Right cardiac atrium (tissue), 5 donors: ENCODE results near the gene RAG2. TPM values are rescaled to one million over a fixed set of nuclear protein-coding genes. Genes with fewer than 3 reads are reported as not detected.

Source experiments
- ATAC-seq, 2 donors: fragments of 200-7000 bp; cut with Tn5 transposase; one replicate each; pipeline versions ENCODE4 v1.8.0 to v1.9.1; 2020; ENCODE audit warnings: moderate library complexity in 2 of 2, mild to moderate bottlenecking in 1 of 2
- DNase-seq, 3 donors: peaks; one replicate each; pipeline ENCODE4 v3.0.0-alpha.2; 2020
- H3K27ac ChIP-seq: one replicate; pipeline ENCODE4 v1.5.1; 2013; ENCODE audit warnings: mild to moderate bottlenecking, low read length, control low read depth, moderate library complexity
- H3K27me3 ChIP-seq: one replicate; pipeline ENCODE4 v1.6.1; 2013; ENCODE audit not compliant: control insufficient read depth, insufficient read depth
- H3K4me1 ChIP-seq: one replicate; pipeline ENCODE4 v1.6.1; 2013; ENCODE audit warnings: low read length; ENCODE audit not compliant: control insufficient read depth, insufficient read depth
- H3K4me3 ChIP-seq: one replicate; pipeline ENCODE4 v1.5.1; 2013; ENCODE audit warnings: low read length, control low read depth
- H3K9me3 ChIP-seq: one replicate; pipeline ENCODE4 v1.6.1; 2013; ENCODE audit warnings: low read length; ENCODE audit not compliant: control insufficient read depth
- WGBS: extraction: QIAGEN DNeasy Blood & Tissue Kit; methylation state at CpG from one replicate; pipeline ENCODE4 v1.1.7; 2013; 5-methylcytosine and 5-hydroxymethylcytosine counted together
- intact Hi-C, 4 donors: fragments of 100-400 bp; cut with DNase I; formaldehyde crosslinking; loops; one replicate each; pipeline versions ENCODE4 v1.11.0 to v1.14.0; 2022 to 2023
- long read RNA-seq, 4 donors: library from polyadenylated mRNA; unstranded; transcript quantifications; one replicate each; pipeline ENCODE4 v2.0.0, GENCODE V29; 2020 to 2021
- polyA plus RNA-seq: library from polyadenylated mRNA; stranded (reverse); fragments of 200-250 nt; gene quantifications from one replicate; pipeline ENCODE4 v1.2.3, GENCODE V29; 2013
- total RNA-seq, 4 donors: library from RNA; stranded (reverse); fragmentation: NEBNext Ultra II Directional; extraction: Animal tissue kit (Norgen Biotek cat#: 25700); gene quantifications; one replicate each; pipeline ENCODE4 v1.2.1, GENCODE V29; 2021
- donor health status: healthy with polysubstance abuse.
- donor health status: DM: no; HTN: yes; CAD: no.
- donor health status: DM: no; HTN: no; CAD: no.
- donor health status: DM: no; HTN: yes; CAD: no; lungs with severe emphysema.
- donor health status: DM: yes; HTN: yes; CAD: no.

Gene RAG2
- total RNA-seq (not detected), polyA plus RNA-seq (0.41 TPM)
- long read RNA-seq, donor 1: 0 reads
- long read RNA-seq, donor 2: 0 reads
- long read RNA-seq, donor 3, partial matches to known transcripts: 0 of 1 reads
- long read RNA-seq, donor 3, other reads (novel, unspliced or antisense): 1 of 1 reads
- long read RNA-seq, donor 4: 0 reads

- WGBS: 90% methylated on average over 2 of the region's 2 CpGs
- H3K27ac ChIP-seq: no peak within 1 kb of the TSS
- intact Hi-C loops: no loop called here
- H3K4me3 ChIP-seq: no peak within 1 kb of the TSS
- no peak for DNase-seq
- no peak for ATAC-seq
- H3K4me1 ChIP-seq: no peaks in the 10 kb centered on the region
- no peaks in the 10 kb centered on the region for H3K9me3 ChIP-seq
- no peaks in the 10 kb centered on the region for H3K27me3 ChIP-seq
Observed at GRCh38 chr11:36598051-36598450, at the start of gene RAG2. RAG2 (minus strand) TSS chr11:36598236; CDS start chr11:36594168, 4,068 bp downstream.

GRCh38 chr11:36638556-36638955, 40.5 kb upstream of the RAG2 start:
- DNase-seq (no peak), ATAC-seq (no peak)
- no peaks in the 10 kb centered on the region for H3K9me3 ChIP-seq
- no peaks in the 10 kb centered on the region for H3K4me1 ChIP-seq
- no peak overlapping the region for H3K27ac ChIP-seq
- intact Hi-C loops: no loop called here
- H3K27me3 ChIP-seq: no peaks in the 10 kb centered on the region
- WGBS: 61% methylated on average over 2 of the region's 2 CpGs
- H3K4me3 ChIP-seq: no peak overlapping the region

GRCh38 chr11:36635066-36635862, 37.2 kb upstream of the RAG2 start:
- Histone ChIP-seq H3K27me3 (no peaks in the 10 kb centered on the region), H3K27ac (no peak overlapping the region), H3K4me1 (no peaks in the 10 kb centered on the region), H3K4me3 (no peak overlapping the region), H3K9me3 (no peaks in the 10 kb centered on the region)
- 77% methylated on average over 4 of the region's 4 CpGs for WGBS
- ATAC-seq (no peak), DNase-seq (no peak)
- intact Hi-C loops: no loop called here

- ATAC-seq (no peak), DNase-seq (no peak)
- WGBS: 85% methylated on average over 2 of the region's 2 CpGs
- Histone ChIP-seq H3K27me3 (no peaks in the 10 kb centered on the region), H3K4me3 (no peak overlapping the region), H3K27ac (no peak overlapping the region), H3K4me1 (no peaks in the 10 kb centered on the region), H3K9me3 (no peaks in the 10 kb centered on the region)
- intact Hi-C loops: no loop called here
Observed at GRCh38 chr11:36631774-36632173, 33.7 kb upstream of the RAG2 start.

DNA sequence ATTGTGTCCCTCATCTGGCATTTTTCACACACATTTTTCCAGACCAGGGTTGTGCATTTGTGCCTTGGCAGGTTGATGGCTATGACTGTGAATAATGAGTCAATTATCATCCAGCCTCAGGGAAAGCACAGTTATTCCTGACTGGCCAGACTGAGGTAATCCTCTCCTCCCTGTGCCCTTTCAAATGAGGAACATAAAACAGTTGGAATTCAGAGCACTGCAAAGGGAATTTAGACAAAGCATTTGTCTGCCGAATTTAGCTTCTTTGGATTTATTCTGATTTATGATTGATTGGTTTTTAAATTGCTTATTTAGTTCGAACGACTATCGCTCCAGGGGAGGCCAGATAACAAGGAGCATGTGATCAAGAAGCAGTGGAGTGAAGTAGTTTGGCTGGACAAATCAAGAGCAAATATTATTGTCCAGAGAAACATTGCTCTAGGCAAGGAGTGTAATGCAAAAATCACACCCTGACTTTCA, 30.8 kb upstream of the RAG2 start:
- intact Hi-C loops: loop anchor here in 1 of 4 donors (10.0 kb wide), 1 partner anchor 64 kb away; the partner anchor contains the start of gene RAG1
- WGBS: 69% methylated on average over 4 of the region's 4 CpGs

DNA sequence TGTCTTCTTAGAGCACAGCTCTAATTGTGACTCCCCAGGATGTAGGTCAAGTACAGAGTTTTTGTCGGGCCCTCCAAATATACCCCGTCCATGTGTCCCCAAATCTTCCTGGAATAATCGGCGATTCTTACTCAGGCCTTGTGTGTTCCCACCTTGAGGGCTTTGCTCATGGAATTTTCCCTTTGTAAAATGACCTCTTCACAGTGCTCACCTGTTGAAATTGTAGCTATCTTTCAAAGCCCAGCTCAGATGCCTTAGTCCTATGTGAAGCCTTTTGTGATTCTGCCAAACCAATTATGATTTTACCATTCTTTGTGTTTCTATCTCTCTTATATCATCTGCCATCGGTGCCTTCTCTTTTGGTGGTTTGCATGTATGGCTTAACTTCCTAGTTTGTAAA, 30.1 kb upstream of the RAG2 start:
- Histone ChIP-seq H3K4me3 (no peak overlapping the region), H3K27ac (no peak overlapping the region), H3K9me3 (no peaks in the 10 kb centered on the region), H3K27me3 (no peaks in the 10 kb centered on the region), H3K4me1 (no peaks in the 10 kb centered on the region)
- no peak for DNase-seq
- no peak for ATAC-seq
- 93% methylated on average over 5 of the region's 5 CpGs for WGBS
- intact Hi-C loops: loop anchor here in 1 of 4 donors (10.0 kb wide), 1 partner anchor 63 kb away; the partner anchor contains the start of gene RAG1

More for the DNA sequence above, 30.8 kb upstream of the RAG2 start:
- Histone ChIP-seq H3K9me3 (no peaks in the 10 kb centered on the region), H3K4me3 (no peak overlapping the region), H3K4me1 (no peaks in the 10 kb centered on the region), H3K27ac (no peak overlapping the region), H3K27me3 (no peaks in the 10 kb centered on the region)
- ATAC-seq (no peak), DNase-seq (no peak)

- Histone ChIP-seq H3K4me3 (no peak overlapping the region), H3K27ac (no peak overlapping the region), H3K9me3 (no peaks in the 10 kb centered on the region), H3K27me3 (no peaks in the 10 kb centered on the region), H3K4me1 (no peaks in the 10 kb centered on the region)
- intact Hi-C loops: loop anchor here in 1 of 4 donors (10.0 kb wide), 1 partner anchor 63 kb away; the partner anchor contains the start of gene RAG1
- ATAC-seq (no peak), DNase-seq (no peak)
- WGBS: 86% methylated on average over 2 of the region's 2 CpGs
Observed at GRCh38 chr11:36627471-36627870, 29.4 kb upstream of the RAG2 start.

GRCh38 chr11:36627006-36627405, 29.0 kb upstream of the RAG2 start:
- Histone ChIP-seq H3K4me3 (no peak overlapping the region), H3K27ac (no peak overlapping the region), H3K9me3 (no peaks in the 10 kb centered on the region), H3K27me3 (no peaks in the 10 kb centered on the region), H3K4me1 (no peaks in the 10 kb centered on the region)
- intact Hi-C loops: loop anchor here in 1 of 4 donors (10.0 kb wide), 1 partner anchor 62 kb away; the partner anchor contains the start of gene RAG1
- DNase-seq (no peak), ATAC-seq (no peak)
- WGBS: 91% methylated on average over 1 of the region's 1 CpG

- Histone ChIP-seq H3K27ac (no peak overlapping the region), H3K4me3 (no peak overlapping the region), H3K4me1 (peaks cover 3% of the 10 kb centered on the region), H3K9me3 (no peaks in the 10 kb centered on the region), H3K27me3 (no peaks in the 10 kb centered on the region)
- no peak for DNase-seq
- WGBS: 96% methylated on average over 5 of the region's 5 CpGs
- intact Hi-C loops: loop anchor here in 1 of 4 donors (10.0 kb wide), 1 partner anchor 59 kb away; the partner anchor contains the start of gene RAG1
- no peak for ATAC-seq
Observed at GRCh38 chr11:36623494-36623893, 25.5 kb upstream of the RAG2 start.

DNA sequence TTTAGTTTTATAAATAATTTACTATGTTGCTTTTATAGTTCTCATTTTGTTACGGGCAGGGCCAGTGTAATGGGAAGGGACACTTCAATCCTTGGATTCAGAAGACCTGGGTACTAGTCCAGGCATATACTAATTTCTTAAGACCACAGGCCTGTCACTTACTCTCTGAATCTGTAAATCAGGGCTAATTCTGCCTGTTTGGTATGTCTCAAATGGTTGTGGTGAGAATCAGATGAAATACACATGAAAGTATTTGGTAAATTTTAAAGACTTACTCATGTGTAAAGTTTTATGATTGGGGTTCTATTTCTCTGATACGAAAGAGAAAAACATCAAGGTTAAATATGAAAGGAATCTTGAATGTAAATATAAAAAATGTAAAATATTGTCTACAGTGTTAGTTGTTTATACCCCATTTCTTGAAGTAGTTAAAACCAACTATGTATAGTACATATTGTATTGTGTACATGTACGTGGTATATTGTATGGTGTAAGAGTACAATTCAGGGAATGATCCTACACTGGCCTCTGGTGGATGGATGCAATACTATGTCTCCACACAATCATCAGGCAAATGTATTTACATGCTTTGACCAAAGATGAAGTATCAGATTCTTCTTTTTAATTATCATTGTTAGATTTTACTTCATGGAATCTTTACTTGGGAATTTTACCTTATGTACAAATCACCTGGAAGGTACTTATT, 24.5 kb upstream of the RAG2 start:
- Histone ChIP-seq H3K9me3 (no peaks in the 10 kb centered on the region), H3K4me3 (no peak overlapping the region), H3K4me1 (peaks cover 3% of the 10 kb centered on the region), H3K27me3 (no peaks in the 10 kb centered on the region), H3K27ac (no peak overlapping the region)
- ATAC-seq (peak in 1 of 2 donors; percentile 56), DNase-seq (no peak)
- intact Hi-C loops: loop anchor here in 1 of 4 donors (10.0 kb wide), 1 partner anchor 58 kb away; the partner anchor contains the start of gene RAG1
- WGBS: 69% methylated on average over 3 of the region's 3 CpGs
